DMS153 treated with DMSO at 0.1 percent for 48 hours (cell line): ENCODE data around the gene PATJ.

ENCODE experiments used
- DNase-seq: peaks from one replicate; lab custom pipeline; 2025; ENCODE audit not compliant: unreplicated experiment; lab: John Stamatoyannopoulos, UW

The PATJ gene

GRCh38 chr1:62043154-62043553, 300.9 kb downstream of the PATJ start:
- DNase-seq: no peak

GRCh38 chr1:62045574-62045973, 303.3 kb downstream of the PATJ start:
- DNase-seq: no peak

DNA sequence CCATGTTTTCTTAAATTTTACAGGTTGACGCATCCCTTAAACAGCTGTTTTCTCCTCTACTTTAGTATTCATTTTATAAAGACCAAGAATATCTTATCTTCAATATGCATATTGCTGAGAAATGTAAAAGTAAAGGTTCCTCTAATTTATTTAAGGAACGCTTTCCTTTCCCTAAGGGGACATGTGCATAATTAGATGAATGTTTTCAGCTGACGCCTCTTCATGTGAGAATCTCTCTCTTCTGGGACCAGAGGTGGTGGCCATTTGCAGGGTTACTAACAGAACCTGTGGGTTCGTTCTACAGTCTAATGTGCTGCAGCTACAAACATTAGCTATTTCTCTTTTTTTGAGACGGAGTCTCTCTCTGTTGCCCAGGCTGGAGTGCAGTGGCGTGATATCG, 304.6 kb downstream of the PATJ start:
- no peak for DNase-seq

GRCh38 chr1:62050165-62050564, 307.9 kb downstream of the PATJ start:
- no peak for DNase-seq

DNA sequence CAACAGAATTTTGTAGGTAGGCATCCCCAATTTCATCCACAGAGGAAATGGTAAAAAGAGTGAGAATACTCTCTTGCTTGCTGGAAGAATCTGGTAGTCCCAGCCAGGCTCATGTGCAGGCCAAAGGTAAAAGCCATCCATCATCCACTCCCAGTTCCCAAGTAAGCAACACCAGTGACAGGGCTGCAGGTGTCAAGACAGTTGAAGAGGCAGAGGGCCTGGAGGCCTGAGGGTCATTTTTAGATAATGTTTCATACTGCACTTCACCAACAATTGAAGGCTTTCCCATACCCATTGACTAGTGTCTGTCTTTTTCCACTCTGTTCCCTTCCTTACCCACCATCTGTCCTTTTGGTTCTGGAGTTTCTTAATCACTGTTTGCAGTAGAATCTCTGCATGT, 310.7 kb downstream of the PATJ start:
- no peak for DNase-seq

DNA sequence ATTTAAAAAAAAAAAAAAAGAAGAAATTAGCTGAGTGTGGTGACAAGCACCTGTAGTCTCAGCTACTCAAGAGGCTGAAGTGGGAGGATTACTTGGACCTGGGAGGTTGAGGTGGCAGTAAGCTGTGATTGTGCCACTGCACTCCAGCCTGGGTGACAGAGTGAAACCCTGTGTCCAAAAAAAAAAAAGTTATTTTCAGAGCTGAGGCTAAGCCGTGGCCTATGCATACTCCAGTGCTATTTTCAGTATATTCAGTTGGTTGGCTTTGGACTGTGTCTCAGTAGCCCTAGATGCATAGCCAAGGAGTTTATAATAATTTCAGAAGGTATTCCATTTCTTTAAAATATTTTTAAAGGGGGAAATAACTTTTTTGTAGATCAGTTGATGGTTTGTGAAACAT, 311.9 kb downstream of the PATJ start:
- DNase-seq: no peak

GRCh38 chr1:62057230-62057629, 314.9 kb downstream of the PATJ start:
- DNase-seq: no peak

DNA sequence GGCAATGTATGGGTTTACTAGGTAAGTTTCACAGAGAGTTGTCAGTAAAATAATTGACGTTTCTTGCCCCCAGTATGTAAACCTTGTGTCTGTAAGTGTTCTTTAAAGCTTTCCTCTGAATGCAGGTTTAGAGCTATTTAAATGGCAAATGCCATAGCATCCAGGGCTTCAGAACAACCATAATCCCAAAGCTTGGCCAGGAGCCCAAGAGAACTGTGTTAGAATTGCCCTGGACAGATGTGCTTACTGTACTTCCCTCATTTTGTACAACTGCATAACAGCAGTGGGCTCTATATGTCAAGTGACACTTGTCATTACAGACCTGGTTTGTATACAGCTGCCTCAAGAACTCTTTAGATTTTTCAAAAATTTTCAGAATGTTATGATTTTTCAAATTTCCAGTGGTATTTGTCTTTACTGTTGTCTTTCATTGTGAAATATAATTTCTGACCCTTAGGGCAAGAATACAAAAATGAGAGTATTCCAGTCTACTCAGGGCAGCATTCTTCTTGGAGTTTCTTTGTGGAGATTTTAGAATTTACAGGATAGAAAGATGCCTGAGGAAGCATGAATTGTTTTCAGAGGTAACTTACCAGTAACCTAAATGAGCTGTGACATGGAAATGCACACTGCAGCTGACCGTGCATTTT, 315.5 kb downstream of the PATJ start:
- no peak for DNase-seq

GRCh38 chr1:62058956-62059355, 316.7 kb downstream of the PATJ start:
- no peak for DNase-seq

- no peak for DNase-seq
Measured at GRCh38 chr1:62062087-62062486, 319.8 kb downstream of the PATJ start.

GRCh38 chr1:62064829-62065407, 322.6 kb downstream of the PATJ start:
- no peak for DNase-seq

GRCh38 chr1:62066713-62067112, 324.4 kb downstream of the PATJ start:
- no peak for DNase-seq

GRCh38 chr1:62068416-62068843, 326.1 kb downstream of the PATJ start:
- no peak for DNase-seq

- no peak for DNase-seq
Measured at GRCh38 chr1:62068978-62069377, 326.7 kb downstream of the PATJ start.

DNA sequence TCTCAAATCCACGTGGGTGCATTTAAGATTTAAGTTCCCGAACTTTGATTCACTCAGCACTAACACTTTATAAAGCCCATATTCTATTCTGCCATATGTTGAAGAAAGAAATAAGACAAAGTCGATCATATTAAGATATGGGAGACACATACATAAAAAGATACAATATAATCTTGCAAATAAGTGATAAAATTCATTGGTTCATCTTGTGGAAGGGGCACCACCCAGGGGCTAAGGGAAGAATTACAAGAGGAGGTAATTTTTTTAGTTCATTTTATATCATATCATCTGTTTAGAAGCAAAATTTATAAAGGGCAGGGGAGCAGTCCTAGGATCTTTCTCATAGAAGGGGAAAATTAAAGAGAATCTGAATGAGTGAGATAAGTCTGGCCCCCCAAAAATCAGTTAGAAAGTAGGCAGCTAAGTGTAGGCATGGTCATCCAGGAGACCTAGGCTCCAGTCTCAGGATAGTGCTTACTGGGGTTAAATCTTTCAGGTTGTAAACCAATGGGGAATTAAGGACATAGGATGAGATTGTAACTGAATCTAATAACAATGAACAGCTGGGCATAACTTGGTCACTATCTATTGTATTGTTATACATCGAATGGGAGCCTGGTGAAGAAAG, 328.2 kb downstream of the PATJ start:
- DNase-seq: no peak

GRCh38 chr1:62071695-62072094, 329.4 kb downstream of the PATJ start:
- no peak for DNase-seq

DNA sequence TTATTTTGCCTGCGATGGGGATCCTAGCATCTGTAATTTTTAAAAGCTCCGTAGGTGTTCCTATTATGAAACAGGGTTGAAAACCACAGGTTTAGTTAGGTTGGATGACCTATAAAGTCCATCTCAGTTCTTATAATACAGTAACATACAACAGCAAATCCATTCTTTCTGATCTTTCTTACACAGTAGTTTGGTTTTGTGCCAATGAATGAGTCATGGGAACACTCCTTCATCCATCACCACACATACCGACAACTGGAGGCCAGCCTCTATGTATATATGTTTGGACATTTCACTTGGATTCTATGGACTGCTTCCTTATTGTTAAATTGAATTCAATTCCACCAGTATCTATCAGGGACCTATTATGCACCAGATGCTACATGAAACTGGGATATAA, 334.0 kb downstream of the PATJ start:
- DNase-seq: no peak

- no peak for DNase-seq
Measured at GRCh38 chr1:62077821-62078220, 335.5 kb downstream of the PATJ start.

DNA sequence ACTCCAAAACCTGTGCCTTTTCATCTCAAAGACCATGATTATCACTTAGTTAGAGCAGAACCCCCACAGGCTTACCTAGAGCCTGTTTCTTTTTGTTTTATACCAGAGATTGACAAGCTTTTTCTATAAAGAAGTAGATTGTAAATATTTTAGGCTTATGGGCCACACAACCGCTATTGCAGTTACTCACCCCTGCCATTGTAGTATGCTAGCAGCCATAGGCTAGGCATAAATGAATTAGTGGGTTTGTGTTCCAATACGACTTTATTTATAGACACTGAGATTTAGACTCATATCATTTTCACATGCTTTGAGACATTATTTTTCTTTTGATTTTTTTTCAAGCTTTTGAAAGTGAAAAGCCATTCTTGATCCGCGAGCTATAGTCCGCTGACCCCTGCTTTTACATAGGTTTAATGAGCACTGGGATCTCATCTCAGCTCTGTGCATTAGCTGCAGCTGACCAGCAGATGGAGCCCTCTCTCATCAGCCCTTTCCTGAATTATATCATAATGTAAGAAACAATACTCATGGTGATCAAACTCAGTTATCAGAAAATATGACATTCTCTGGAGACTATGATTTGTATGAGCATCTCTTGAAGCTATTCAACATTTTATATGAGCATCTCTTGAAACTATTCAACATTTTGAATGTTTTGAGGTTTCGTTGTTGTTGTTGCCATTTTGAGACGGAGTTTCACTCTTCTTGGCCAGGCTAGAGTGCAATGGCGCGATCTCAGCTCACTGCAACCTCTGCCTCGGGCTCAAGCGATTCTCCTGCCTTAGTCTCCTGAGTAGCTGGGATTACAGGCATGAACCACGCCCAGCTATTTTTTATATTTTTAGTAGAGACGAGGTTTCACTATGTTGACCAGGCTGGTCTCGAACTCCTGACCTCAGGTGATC, 340.4 kb downstream of the PATJ start:
- DNase-seq: peak; percentile 1

- DNase-seq: no peak
Measured at GRCh38 chr1:62084310-62084890, 342.1 kb downstream of the PATJ start.

DNA sequence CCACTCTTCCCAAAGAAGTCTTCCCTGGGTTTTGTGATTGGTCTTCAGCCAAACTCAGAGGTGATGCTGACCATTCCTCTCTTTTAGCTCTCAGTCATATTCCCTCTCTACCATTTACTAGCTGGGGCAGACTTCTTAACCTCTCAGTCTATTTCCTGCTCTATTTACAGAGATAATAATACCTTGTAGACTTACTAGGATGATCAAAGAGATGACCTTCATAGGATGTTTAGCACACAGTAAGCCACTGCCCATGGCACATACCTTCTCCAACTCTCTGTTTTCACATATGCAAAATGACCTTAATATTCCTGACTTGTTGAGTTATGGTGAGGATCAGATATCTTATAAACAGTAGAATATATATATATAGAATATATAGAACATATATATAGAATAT, 346.2 kb downstream of the PATJ start:
- DNase-seq: no peak
